ENCODE results near the gene ENTR1.

The ENTR1 gene

DNA sequence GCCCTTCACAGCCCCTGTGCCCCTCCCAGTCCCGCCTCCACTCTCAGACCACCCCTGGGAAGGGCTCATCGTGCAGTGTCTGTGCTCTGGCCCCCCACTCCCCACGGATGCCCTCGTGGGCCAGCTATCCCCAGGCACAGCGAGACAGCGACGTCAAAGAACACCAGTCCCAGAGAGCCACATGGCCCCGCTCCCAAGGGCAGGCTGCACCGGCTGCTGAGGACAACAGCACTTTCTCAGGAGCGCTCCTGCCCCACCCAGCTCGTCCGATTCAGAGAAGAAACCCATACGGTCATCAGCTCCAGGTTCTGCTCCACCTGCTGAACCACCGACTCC lies 5.6 kb downstream of the ENTR1 start:
- H3K27ac ChIP-seq: no peak overlapping the region
- TF ChIP-seq CTCF (conservative IDR thresholded peaks at IDR 0.05): no peak

- no peak for TF ChIP-seq CTCF (conservative IDR thresholded peaks at IDR 0.05)
- H3K27ac ChIP-seq: no peak overlapping the region
Observed at GRCh38 chr9:136403915-136404800, 6.3 kb downstream of the ENTR1 start.

GRCh38 chr9:136403538-136403914 lies 6.9 kb downstream of the ENTR1 start:
- no peak overlapping the region for H3K27ac ChIP-seq
- TF ChIP-seq CTCF (conservative IDR thresholded peaks at IDR 0.05): no peak

DNA sequence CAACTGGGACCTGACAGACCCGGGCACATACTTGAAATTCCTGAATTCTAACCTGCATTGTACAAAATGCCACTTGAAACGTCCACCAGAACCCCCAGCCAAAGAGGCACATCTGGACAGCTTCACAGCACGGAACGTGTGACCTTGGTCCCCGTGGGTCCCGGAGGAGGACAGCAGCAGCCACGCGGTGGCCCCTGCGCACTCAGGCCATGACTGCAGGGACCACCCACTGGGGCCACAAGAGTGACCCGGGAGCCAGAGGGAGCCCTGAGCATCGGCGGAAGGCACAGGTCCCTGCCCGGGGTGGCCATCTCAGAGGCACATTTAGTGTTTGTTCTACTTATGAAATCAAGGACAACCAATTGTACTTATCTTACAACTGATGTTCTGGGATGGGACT lies 8.3 kb downstream of the ENTR1 start:
- H3K27ac ChIP-seq: no peak overlapping the region
- TF ChIP-seq CTCF (conservative IDR thresholded peaks at IDR 0.05): no peak

DNA sequence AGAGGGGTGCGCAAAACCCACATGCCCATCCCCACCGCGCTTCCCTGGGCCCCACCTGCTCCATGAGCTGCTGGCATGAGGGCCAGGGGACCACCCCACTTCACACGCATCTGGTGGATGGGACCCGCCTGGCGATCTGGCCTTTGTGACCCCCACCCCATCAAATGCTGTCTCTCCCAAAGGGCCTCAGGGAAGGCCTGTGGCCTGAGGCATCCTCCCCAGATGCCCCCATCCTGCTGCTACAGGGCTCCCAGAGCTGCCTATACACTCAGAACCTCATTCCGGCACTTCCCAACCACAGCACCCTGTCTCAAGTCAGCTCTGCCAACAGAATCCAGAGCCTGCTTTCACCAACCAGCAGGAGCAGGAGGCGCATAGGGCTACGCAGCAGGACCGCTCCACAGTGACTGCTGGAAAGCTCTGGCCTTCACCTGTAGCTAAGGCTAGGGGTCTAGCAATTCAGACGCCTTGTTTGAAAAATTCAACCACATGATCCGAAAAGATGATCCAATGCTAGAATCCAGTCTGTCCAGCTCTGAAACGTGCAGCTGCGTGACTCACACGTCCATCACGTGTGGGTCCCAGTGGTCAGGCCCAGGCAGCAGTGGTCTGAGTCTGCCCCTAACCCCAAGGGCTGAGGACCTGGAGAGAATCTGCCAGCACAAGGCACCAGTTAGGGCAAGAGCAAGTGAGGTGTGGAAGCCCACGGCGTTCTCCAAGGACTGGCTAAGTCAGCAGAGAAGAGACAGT lies 9.1 kb downstream of the ENTR1 start:
- TF ChIP-seq CTCF (conservative IDR thresholded peaks at IDR 0.05): no peak
- peak overlapping the region; percentile 98 for H3K27ac ChIP-seq

- peak; percentile 99 for TF ChIP-seq CTCF (conservative IDR thresholded peaks at IDR 0.05)
- H3K27ac ChIP-seq: peak within 1 kb of the TSS; percentile 98
Observed at GRCh38 chr9:136400038-136400834, 10.2 kb downstream of the ENTR1 start, which contains the start of gene SNAPC4. Gene SNAPC4 (minus strand): TSS chr9:136400170. CDS start chr9:136398428, 1,742 bp downstream.
